Measurements from ENCODE around the gene WIPF1.

The WIPF1 gene

DNA sequence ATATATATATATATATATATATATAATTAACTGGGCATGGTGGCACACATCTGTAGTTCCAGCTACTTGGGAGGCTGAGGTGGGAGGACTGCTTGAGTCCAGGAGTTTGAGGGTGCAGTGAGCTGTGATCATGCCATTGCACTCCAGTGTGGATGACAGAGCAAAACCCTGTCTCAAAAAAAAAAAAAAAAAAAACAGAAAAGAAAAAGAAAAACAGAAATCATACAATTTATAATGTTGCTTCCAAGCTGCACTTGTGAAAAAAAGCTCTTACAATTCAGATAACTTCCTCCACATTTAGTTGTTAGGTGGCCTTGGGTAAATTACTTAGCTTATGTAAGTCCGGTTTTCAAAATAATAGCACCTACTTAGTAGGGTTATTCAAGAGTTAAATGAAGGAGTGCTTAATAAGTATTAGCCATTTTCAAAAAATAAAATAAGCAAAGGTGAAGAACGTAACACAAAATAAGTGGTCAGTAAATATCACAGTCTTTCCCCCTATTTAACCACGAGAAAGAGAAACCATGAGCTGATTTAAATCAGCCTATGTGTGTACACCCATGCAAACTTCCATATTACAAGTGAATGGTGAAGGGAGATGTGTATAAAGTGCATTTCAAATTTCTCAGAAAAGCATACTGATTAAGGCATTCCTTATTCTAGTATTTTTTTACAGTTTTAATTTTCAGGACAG is 2.3 kb downstream of the WIPF1 start:
- DNase-seq (ENCODE audit: low spot score), result no peak

DNA sequence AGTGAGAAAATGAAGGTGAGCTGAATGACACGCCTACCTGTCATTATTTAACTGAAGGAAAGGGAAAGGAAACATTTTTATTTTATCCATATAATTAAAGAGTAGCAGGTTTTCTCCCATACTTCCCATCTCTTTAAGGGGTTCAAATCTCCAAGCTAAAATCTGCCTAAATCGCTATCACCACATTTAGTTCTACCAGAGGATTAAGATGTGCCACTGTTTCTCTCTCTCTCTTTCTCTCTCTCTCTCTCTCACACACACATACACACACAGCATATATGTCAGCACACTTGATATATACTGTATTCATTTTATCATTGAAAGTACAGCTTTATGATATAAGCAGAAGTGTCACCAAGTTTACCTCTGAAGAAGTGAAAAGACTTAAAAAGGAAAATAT is 3.1 kb downstream of the WIPF1 start:
- DNase-seq (ENCODE audit: low spot score), result no peak

DNA sequence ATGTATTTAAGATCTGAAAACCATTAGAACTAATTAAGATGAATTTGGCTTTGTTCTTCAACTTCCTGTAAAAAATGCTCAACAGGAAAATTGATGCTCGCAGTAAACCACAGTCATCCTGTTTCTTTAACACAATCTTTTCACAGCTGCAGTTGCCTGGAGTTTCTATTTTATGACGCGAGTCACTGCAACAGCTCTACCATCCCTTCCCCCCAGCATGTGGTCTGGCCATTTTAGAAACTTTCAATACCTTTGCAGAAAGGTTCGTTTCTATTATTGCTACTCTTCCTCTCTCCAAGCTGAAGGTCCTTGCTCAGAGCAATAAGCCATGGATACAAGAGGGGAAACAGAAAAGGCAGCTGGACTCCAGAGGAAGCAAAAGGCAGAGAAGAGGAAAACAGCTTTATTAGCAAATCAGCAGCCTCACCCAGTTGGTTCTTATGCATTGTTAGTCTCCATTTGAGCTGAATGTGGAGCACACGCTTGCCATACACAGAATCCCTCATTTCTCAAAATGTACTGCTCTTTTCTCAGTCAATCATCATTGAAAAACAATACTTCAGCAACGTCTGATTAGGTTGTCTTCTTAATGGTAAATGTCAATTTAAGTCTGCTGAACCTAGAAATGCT is 3.9 kb downstream of the WIPF1 start:
- DNase-seq (ENCODE audit: low spot score), result peak; percentile 44

GRCh38 chr2:174593041-174593440 is 4.6 kb downstream of the WIPF1 start:
- no peak for DNase-seq (ENCODE audit: low spot score)

DNA sequence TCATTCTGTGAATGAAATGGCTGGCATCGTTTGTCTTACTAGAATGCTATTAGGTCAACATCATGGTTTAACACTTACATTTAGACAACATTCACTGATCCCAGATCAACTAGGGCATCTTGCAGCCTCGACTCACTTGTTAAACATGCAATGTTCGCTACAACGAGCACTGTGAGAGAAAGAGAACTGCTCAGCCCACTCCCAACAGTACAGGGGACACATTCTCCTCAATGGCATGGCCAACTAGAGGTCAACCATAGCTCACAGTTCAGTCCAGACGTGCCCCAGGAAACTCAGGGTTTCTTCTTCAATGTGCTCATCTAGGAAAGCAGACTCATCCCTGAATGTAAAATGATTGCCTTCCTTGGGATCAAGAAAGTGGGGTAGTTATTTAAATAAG is 5.9 kb downstream of the WIPF1 start:
- no peak for DNase-seq (ENCODE audit: low spot score)

DNA sequence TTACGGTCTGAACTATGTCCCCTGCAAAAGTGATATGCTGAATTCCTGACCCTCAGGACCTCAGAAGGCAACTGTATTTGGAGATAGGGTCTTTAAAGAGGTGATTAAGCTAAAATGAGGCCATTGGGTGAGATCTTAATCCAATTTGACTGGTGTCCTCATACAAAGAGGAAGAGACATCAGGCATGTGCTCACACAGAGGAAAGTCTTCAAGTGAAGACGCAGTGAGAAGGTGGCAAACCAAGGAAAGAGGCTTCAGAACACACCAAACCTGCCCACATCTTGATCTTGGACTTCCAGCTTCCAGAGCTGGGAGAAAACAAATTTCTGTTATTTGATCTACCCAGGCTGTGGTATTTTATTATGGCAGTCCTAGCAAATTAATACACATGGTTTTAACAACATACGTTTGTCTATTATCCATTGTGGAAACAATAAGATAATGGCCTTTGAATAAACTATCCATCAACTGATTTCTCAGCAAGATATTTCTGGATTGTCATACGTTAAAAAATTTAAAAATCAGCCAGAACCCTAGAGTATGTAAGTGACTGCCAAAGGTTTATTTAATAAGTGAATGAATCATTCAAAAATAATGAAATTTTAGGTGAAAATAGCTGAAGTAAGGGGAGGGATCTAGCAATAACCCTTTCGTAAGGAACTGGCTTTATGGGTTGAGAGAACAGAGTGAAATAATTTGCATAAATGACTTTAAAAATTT is 6.5 kb downstream of the WIPF1 start:
- DNase-seq (ENCODE audit: low spot score), result peak; percentile 30

DNA sequence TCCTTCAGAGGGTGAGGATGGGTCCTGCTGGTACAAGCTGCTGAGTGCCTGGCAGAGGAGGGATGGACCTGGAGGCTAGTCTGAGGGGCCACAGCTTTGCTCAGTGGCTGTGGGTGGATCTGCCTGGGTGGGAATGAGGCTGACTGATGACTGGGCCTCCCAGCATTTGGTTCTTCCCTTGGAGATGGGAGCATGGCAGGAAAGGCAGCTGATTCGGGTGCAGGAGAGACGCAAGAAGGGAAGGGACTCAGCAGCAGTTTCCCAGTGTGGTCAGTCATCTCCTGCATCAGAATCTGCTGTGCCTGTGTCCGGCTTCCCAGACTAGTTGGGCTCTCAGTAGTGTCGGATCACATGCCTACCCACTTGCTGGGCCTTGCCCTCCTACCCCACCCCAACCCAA is 7.3 kb downstream of the WIPF1 start:
- no peak for DNase-seq (ENCODE audit: low spot score)

GRCh38 chr2:174589334-174589733 is 8.3 kb downstream of the WIPF1 start:
- no peak for DNase-seq (ENCODE audit: low spot score)

DNA sequence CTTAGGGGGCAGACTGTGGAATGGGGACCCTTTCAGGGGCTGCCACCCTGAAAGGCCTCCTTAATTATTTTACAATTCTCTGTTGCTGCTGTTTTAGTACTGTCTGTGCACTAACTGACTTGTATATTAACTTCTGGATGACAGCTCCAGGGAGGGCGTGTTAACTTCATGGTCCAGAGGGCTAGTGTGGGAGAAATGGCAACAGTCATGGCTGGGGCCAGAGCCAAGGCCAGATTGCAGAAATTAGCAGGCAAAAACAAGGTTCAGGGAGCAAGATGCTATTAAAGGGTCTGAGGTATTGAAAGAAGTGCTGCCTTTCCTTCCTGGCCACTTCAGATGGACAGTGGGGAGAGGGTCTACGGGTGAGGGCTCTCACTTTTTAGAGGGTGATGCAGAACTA is 9.1 kb downstream of the WIPF1 start:
- DNase-seq (ENCODE audit: low spot score), result no peak

DNA sequence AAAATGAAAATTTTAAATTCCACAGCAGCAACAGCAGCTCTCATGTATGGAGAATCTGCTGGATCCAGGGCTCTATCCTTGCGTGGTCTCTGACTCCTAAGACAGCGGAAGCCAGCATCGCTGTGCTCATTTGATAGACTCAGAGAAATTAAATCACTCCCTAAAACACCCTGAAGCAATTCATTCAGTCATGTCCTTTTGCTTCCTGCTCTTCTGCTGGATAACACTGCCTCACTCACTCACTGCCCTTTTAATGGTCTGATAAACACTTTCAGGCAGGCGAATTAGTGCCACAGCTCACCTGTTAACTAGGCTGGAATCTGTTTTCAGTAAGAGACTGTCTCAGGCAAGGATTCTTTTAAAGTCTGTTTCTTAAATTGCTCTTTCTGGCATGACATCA is 10.0 kb downstream of the WIPF1 start:
- no peak for DNase-seq (ENCODE audit: low spot score)

DNA sequence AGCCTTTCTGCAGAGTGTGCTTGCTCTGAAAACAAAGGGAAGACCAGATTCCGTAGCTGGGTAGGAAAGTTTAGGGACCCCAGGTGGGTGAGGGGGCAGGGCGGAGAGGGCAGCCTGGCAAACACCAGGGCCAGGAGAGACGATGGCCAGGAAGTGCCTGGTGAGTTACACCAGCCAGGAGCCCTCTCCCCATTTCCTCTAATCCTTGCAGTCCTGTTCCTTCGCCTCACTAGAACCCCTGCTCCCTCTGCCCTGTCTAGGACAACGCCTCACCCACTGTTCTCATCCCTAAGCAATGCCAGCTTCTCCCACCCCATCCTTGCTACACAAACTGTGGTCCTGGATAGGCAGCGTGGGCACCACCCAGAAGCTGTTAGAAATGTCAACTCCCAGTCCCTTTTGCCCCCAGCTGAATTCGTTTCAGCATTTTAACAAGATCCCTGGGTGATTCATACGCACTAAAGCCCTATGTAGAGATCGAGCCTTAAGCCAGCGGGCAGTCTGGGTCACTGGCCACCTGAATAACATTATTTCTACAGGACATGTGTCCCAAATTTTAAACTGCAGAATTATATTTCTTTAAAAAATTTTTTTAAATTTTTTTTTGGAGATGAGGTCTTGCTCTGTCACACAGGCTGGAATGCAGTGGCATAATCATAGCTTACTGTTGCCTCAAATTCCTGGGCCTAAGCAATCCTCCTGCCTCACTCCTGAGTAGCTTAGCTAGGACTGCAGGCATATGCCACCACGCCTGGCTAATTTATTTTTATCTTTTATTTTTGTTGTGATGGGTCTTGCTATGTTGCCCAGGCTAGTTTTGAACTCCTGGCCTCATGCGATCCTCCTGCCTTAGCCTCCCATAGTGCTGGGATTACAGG is 10.9 kb downstream of the WIPF1 start:
- no peak for DNase-seq (ENCODE audit: low spot score)

GRCh38 chr2:174585657-174586252 is 11.8 kb downstream of the WIPF1 start:
- DNase-seq (ENCODE audit: low spot score), result no peak

- DNase-seq (ENCODE audit: low spot score), result no peak
Measured at GRCh38 chr2:174585146-174585545, 12.5 kb downstream of the WIPF1 start.

GRCh38 chr2:174581491-174581890 is 16.1 kb downstream of the WIPF1 start:
- DNase-seq (ENCODE audit: low spot score), result no peak

DNA sequence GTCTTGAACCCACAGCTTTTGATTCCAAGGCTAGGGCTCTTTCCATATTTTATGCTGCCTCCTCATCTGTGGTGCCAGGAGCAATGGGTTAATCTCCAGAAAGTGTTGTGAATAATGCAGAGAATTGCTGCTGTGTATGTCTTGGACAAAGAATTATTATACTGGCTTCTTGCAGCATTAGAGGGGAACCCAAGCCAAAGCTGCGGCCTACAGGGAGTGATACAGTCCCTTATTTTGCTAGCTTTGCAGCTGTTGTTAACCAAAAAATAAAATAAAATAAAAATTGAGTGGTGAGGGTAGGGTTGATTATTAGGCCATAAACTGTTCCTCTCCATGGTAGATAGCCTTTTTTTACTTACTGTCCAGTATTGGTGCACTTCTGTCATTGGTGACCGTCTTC is 16.7 kb downstream of the WIPF1 start:
- no peak for DNase-seq (ENCODE audit: low spot score)

DNA sequence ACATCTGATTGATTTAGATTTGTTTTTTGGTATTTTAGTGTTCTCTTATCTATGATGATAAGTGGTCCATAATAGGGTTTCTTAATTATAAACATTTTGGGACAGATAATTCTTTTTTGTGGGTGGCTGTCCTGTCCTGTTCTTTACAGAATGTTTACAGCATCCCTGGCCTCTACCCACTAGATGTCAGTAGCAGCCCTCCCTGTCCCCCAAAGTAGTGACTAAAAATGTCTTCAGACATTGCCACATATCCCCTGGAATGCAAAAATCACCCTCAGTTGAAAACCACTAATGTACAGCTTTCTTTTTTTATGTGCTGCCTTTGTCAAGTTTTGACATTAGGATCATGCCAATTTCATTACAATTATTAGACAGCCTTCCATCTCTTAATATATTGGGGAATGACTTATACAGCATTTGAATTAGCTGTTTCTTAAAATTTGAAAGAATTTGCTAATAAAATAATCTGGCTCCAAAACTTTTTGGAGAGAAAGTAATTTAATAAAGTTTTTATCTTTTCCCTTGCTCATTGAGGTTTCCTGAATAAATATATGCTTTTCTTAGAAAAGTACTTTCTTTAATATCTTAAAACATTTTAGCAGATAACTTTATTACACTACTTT is 19.5 kb downstream of the WIPF1 start:
- DNase-seq (ENCODE audit: low spot score), result peak; percentile 55

GRCh38 chr2:174575124-174575776 is 22.4 kb downstream of the WIPF1 start:
- no peak for DNase-seq (ENCODE audit: low spot score)

GRCh38 chr2:174574657-174575056 is 22.9 kb downstream of the WIPF1 start:
- DNase-seq (ENCODE audit: low spot score), result no peak

- no peak for DNase-seq (ENCODE audit: low spot score)
Measured at GRCh38 chr2:174573621-174574081, 24.0 kb downstream of the WIPF1 start.

DNA sequence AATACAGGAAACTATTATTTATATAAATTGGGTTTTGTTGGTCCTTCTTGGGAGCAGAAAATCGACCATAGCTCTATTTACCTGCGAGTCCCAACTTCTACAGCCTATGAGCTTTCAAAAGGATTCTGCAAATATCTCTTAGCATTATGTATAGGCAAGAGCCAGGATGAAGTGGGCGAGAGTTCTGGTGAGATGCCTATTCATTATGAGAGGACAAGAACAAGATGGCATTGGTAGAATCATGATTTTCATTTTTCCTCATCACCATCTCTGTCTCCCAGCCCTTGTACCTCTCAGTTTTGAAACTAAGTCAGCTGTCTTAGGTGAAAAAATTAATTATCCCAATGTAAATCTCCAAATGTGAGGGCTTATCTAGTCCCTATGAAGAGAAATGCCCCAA is 25.0 kb downstream of the WIPF1 start:
- DNase-seq (ENCODE audit: low spot score), result no peak

All from hepatic stellate cell (primary cell).